Mucosa of descending colon (tissue), 3 donors: Measurements from ENCODE around the gene KCTD5. TPM values are rescaled to one million over a fixed set of nuclear protein-coding genes. Genes with fewer than 3 reads are reported as not detected.

ENCODE experiments used
- ATAC-seq: fragments of 200-7000 bp; cut with Tn5 transposase; one replicate; pipeline ENCODE4 v1.9.1; 2020; ENCODE audit warnings: mild to moderate bottlenecking, moderate library complexity
- DNase-seq, 3 donors: peaks; one replicate each; pipeline ENCODE4 v3.0.0-alpha.2; 2020
- H3K36me3 ChIP-seq: fragments of 200-600 bp; one replicate; pipeline ENCODE4 v1.8.0; 2021; ENCODE audit warnings: low read depth, mild to moderate bottlenecking
- H3K4me1 ChIP-seq: fragments of 200-600 bp; one replicate; pipeline ENCODE4 v1.8.0; 2021; ENCODE audit warnings: low read depth, mild to moderate bottlenecking
- H3K4me3 ChIP-seq: fragments of 200-600 bp; one replicate; pipeline ENCODE4 v1.8.0; 2021; ENCODE audit warnings: mild to moderate bottlenecking
- H3K9me3 ChIP-seq: fragments of 200-600 bp; one replicate; pipeline ENCODE4 v1.8.0; 2021; ENCODE audit warnings: mild to moderate bottlenecking
- intact Hi-C, 2 donors: fragments of 100-400 bp; cut with DNase I in 1 of 2; cut with micrococcal nuclease in 1 of 2; formaldehyde crosslinking; loops; one replicate each; pipeline versions ENCODE4 v1.11.0 to v1.11.1; 2022; cut with DNase I, micrococcal nuclease
- total RNA-seq, 3 donors: library from RNA; stranded (reverse); fragmentation: NEBNext Ultra II Directional in 2 of 3; extraction: Animal tissue kit (Norgen Biotek cat#: 25700) in 2 of 3; gene quantifications; one replicate each; pipeline versions ENCODE4 v1.2.1 to v1.2.4, GENCODE V29; 2021 to 2023
- TF ChIP-seq, protein P1 (sequence below): fragments of 200-600 bp; IDR thresholded peaks from one replicate; pipeline ENCODE4 v1.8.0; 2022; ENCODE audit warnings: antibody characterized with exemption, mild to moderate bottlenecking
- donor health status: DM: no; HTN: no; CAD: no; lungs with moderate emphysema.
- donor health status: DM: no; HTN: no; CAD: no.
- donor health status: DM: no; HTN: yes; CAD: no.

KCTD5 gene
- total RNA-seq, 3 donors from 2014 or later: 28.2 to 80.7 (median 48.5) TPM

DNA sequence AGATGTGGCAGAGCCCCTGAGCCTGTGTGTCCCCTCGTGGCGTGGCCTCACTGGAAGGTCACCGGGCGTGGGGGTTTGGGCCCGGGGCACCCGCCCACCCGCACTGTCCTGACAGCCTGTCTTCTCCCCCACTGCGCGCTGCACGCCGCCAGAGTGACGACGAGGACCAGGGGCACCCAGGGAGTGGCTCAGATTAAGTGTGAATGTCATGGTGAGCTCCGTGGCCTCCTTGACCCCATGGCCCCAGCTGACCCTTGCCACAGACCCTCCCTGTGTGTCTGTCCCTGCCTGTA, 22.6 kb downstream of the KCTD5 start:
- intact Hi-C loops: no loop called here
- no peak for DNase-seq

GRCh38 chr16:2705351-2705750, 23.0 kb downstream of the KCTD5 start:
- no peak for DNase-seq
- intact Hi-C loops: no loop called here
- H3K36me3 ChIP-seq: no peaks in the 10 kb centered on the region
- H3K4me3 ChIP-seq: no peak overlapping the region
- no peaks in the 10 kb centered on the region for H3K4me1 ChIP-seq
- H3K9me3 ChIP-seq: no peaks in the 10 kb centered on the region
- TF ChIP-seq, protein P1, sequence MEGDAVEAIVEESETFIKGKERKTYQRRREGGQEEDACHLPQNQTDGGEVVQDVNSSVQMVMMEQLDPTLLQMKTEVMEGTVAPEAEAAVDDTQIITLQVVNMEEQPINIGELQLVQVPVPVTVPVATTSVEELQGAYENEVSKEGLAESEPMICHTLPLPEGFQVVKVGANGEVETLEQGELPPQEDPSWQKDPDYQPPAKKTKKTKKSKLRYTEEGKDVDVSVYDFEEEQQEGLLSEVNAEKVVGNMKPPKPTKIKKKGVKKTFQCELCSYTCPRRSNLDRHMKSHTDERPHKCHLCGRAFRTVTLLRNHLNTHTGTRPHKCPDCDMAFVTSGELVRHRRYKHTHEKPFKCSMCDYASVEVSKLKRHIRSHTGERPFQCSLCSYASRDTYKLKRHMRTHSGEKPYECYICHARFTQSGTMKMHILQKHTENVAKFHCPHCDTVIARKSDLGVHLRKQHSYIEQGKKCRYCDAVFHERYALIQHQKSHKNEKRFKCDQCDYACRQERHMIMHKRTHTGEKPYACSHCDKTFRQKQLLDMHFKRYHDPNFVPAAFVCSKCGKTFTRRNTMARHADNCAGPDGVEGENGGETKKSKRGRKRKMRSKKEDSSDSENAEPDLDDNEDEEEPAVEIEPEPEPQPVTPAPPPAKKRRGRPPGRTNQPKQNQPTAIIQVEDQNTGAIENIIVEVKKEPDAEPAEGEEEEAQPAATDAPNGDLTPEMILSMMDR: no peak
- ATAC-seq: no peak

More for the DNA sequence above, 22.6 kb downstream of the KCTD5 start:
- H3K36me3 ChIP-seq: no peaks in the 10 kb centered on the region
- TF ChIP-seq, protein P1: no peak
- H3K4me3 ChIP-seq: no peak overlapping the region
- H3K9me3 ChIP-seq: no peaks in the 10 kb centered on the region
- no peak for ATAC-seq
- H3K4me1 ChIP-seq: no peaks in the 10 kb centered on the region

DNA sequence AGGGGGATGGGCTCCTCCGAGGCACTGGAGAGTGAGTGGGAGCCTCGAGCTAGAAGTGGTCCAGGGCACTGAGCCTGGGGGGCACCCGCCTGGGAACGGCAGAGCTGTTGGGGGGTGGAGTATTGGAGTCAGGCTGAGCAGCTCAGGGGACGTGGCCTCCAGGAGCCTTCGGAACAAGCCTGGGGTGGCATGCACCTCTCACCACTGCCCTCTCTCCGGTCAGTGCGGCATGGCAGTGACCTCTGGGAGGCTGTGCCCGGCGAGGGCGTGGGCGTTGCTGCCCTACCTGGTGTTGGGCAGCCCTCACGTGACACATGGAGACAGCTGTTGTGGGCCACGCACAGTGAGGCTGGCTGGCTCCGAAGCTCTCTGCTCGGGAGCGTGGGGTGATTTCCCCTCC, 23.8 kb downstream of the KCTD5 start:
- intact Hi-C loops: no loop called here
- TF ChIP-seq, protein P1: no peak
- no peaks in the 10 kb centered on the region for H3K4me1 ChIP-seq
- DNase-seq (no peak), ATAC-seq (no peak)
- no peak overlapping the region for H3K4me3 ChIP-seq
- H3K9me3 ChIP-seq: no peaks in the 10 kb centered on the region
- no peaks in the 10 kb centered on the region for H3K36me3 ChIP-seq

- no peaks in the 10 kb centered on the region for H3K9me3 ChIP-seq
- H3K36me3 ChIP-seq: no peaks in the 10 kb centered on the region
- H3K4me3 ChIP-seq: no peak overlapping the region
- ATAC-seq (no peak), DNase-seq (no peak)
- TF ChIP-seq, protein P1: no peak
- no peaks in the 10 kb centered on the region for H3K4me1 ChIP-seq
- intact Hi-C loops: no loop called here
Observed at GRCh38 chr16:2706611-2707311, 24.4 kb downstream of the KCTD5 start.

- Histone ChIP-seq H3K4me3 (no peak overlapping the region), H3K4me1 (no peaks in the 10 kb centered on the region), H3K36me3 (no peaks in the 10 kb centered on the region), H3K9me3 (no peaks in the 10 kb centered on the region)
- ATAC-seq (no peak), DNase-seq (no peak)
- TF ChIP-seq, protein P1: no peak
- intact Hi-C loops: no loop called here
Observed at GRCh38 chr16:2707368-2708289, 25.3 kb downstream of the KCTD5 start.
